ENCODE data around the gene MACO1. TPM values are rescaled to one million over a fixed set of nuclear protein-coding genes. Genes with fewer than 3 reads are reported as not detected.
A peak's percentile ranks its signal among the peaks of the same experiment; 100 is the strongest.

MACO1 gene
- total and polyA plus RNA-seq, 10 of the 15 experiments (the other 5 are each of a cell fraction or from before 2014, with no cell fraction given) = 3.2 to 19.8 (median 10.3) TPM

- TF ChIP-seq PML (IDR thresholded peaks at IDR 0.05; ENCODE audit: low read length) (no peak), SUZ12 (IDR thresholded peaks at IDR 0.05; ENCODE audit: unreplicated experiment) (no peak), ZBED1 (IDR thresholded peaks at IDR 0.05; ENCODE audit: borderline replicate concordance) (no peak), SMARCA5 (IDR thresholded peaks at IDR 0.05) (no peak), POLR2A (IDR thresholded peaks at IDR 0.05; ENCODE audit: low read depth, low read length) (no peak), EZH2 (IDR thresholded peaks at IDR 0.05; ENCODE audit: borderline replicate concordance, control insufficient read depth, low read depth, low read length) (no peak), HDAC2 (IDR thresholded peaks at IDR 0.05) (no peak), GATAD2B (conservative IDR thresholded peaks at IDR 0.05; ENCODE audit: low read depth) (no peak), TBL1XR1 (IDR thresholded peaks at IDR 0.05; ENCODE audit: low read depth, low read length) (0 out of 2 replicates have a peak, but pooled peaks have one; percentile 32), BACH1 (IDR thresholded peaks at IDR 0.05; ENCODE audit: borderline replicate concordance) (no peak), RAD51 (IDR thresholded peaks at IDR 0.05) (no peak), MTA2 (IDR thresholded peaks at IDR 0.05; ENCODE audit: low read depth) (peak; percentile 39; the same call in 1 of the 2 replicates), RB1 (IDR thresholded peaks at IDR 0.05; ENCODE audit: borderline replicate concordance) (no peak), ZNF384 (IDR thresholded peaks at IDR 0.05; ENCODE audit: borderline replicate concordance, low read depth, low read length) (no peak), SMC3 (IDR thresholded peaks at IDR 0.05; ENCODE audit: borderline replicate concordance, low read length) (no peak), SRF (IDR thresholded peaks at IDR 0.05; ENCODE audit: low read depth in 2 of 2, low read length in 2 of 2) (no peak), EP300 (IDR thresholded peaks at IDR 0.05; ENCODE audit: borderline replicate concordance in 1 of 2, control insufficient read depth in 1 of 2, low read depth in 2 of 2, low read length in 2 of 2) (no peak), CHD1 (IDR thresholded peaks at IDR 0.05; ENCODE audit: low read depth, low read length) (no peak), ATF3 (IDR thresholded peaks at IDR 0.05; ENCODE audit: borderline replicate concordance, extremely low read depth, low read depth, low read length) (no peak), HDGF (IDR thresholded peaks at IDR 0.05) (no peak), IKZF1 (conservative IDR thresholded peaks at IDR 0.05) (peak; percentile 45), KDM1A (IDR thresholded peaks at IDR 0.05; ENCODE audit: borderline replicate concordance) (no peak), BHLHE40 (IDR thresholded peaks at IDR 0.05; ENCODE audit: borderline replicate concordance in 1 of 2, low read depth in 2 of 2, low read length in 1 of 2) (peak; percentile 54 to 72; a peak in 2 of 4 replicates), SIN3A (IDR thresholded peaks at IDR 0.05; ENCODE audit: low read depth, low read length) (no peak), TCF7 (IDR thresholded peaks at IDR 0.05; ENCODE audit: borderline replicate concordance) (no peak), ZNF274 (IDR thresholded peaks at IDR 0.05; ENCODE audit: insufficient read depth, insufficient read length) (no peak)
- TF ChIP-seq, protein P1, sequence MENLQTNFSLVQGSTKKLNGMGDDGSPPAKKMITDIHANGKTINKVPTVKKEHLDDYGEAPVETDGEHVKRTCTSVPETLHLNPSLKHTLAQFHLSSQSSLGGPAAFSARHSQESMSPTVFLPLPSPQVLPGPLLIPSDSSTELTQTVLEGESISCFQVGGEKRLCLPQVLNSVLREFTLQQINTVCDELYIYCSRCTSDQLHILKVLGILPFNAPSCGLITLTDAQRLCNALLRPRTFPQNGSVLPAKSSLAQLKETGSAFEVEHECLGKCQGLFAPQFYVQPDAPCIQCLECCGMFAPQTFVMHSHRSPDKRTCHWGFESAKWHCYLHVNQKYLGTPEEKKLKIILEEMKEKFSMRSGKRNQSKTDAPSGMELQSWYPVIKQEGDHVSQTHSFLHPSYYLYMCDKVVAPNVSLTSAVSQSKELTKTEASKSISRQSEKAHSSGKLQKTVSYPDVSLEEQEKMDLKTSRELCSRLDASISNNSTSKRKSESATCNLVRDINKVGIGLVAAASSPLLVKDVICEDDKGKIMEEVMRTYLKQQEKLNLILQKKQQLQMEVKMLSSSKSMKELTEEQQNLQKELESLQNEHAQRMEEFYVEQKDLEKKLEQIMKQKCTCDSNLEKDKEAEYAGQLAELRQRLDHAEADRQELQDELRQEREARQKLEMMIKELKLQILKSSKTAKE (IDR thresholded peaks at IDR 0.05; ENCODE audit: low read depth, poor library complexity, severe bottlenecking) = peak; percentile 81
Measured at GRCh38 chr1:25435397-25436108, 4.9 kb downstream of the MACO1 start (continued).
